HepG2 (cell line): ENCODE measurements around the gene WDR27. TPM values are rescaled to one million over a fixed set of nuclear protein-coding genes. Genes with fewer than 3 reads are reported as not detected.

Experiments used
- ATAC-seq: fragments of 200-7000 bp; cut with Tn5 transposase; 3 replicates; pipeline ENCODE4 v1.9.1; 2020; ENCODE audit warnings: mild to moderate bottlenecking, moderate library complexity
- BruUV-seq: library from RNA; stranded (reverse); fragments of 400-500 nt; replicated peaks from 2 replicates; lab custom pipeline; 2021; lab: Mats Ljungman, UMichigan
- CTCF ChIA-PET: fragments of 300-600 bp; formaldehyde crosslinking; extraction: SDS; loops from one replicate; lab custom pipeline; 2021; ENCODE audit warnings: low total read pairs, inconsistent platforms, low intra/inter-chr PET ratio; lab: Yijun Ruan, JAX
- POLR2A ChIA-PET: fragments of 350-600 bp; sonication (Branson Sonifier 250); formaldehyde crosslinking; loops from one replicate; lab custom pipeline; 2020; ENCODE audit warnings: antibody characterized with exemption, inconsistent platforms; lab: Yijun Ruan, JAX
- DNase-seq: peaks from one replicate; pipeline ENCODE4 v3.0.0-alpha.2; 2015; ENCODE audit warnings: low spot score
- FAIRE-seq: peaks from 3 replicates; lab custom pipeline; 2011; peaks lifted over from hg19 to GRCh38; lab: Jason Lieb, UNC
- H2AFZ ChIP-seq: one replicate; pipeline ENCODE4 v1.6.1; 2011; ENCODE audit warnings: low read length, inconsistent platforms
- H3K27ac ChIP-seq: fragments of 300-600 bp; 3 replicates; pipeline ENCODE4 v1.8.0; 2011; ENCODE audit warnings: mixed run types, mild to moderate bottlenecking, mixed read lengths, low read length, inconsistent platforms; ENCODE audit not compliant: insufficient read depth; ENCODE audit errors: extremely low read length
- H3K27me3 ChIP-seq, 2 experiments: fragments of 200-600 bp in 1 of 2; 2 replicates in 1 of 2; 3 replicates in 1 of 2; pipeline versions ENCODE4 v1.6.0 to v1.8.0; 2011; ENCODE audit warnings: low read length in 2 of 2, mild to moderate bottlenecking in 2 of 2, moderate library complexity in 2 of 2, inconsistent platforms in 1 of 2; ENCODE audit not compliant: insufficient read depth in 2 of 2, control insufficient read depth in 1 of 2
- H3K36me3 ChIP-seq, 2 experiments: fragments of 200-600 bp in 1 of 2; replicated peaks in 1 of 2; 2 replicates in 1 of 2; 3 replicates in 1 of 2; pipeline versions ENCODE4 v1.5.1 to v1.8.0; 2011; ENCODE audit warnings: low read length in 2 of 2, inconsistent platforms in 1 of 2; ENCODE audit not compliant: insufficient read depth in 2 of 2, control insufficient read depth in 1 of 2
- H3K4me1 ChIP-seq: 2 replicates; pipeline ENCODE4 v1.5.1; 2012; ENCODE audit warnings: low read length, inconsistent platforms; ENCODE audit not compliant: insufficient read depth
- H3K4me2 ChIP-seq: 2 replicates; pipeline ENCODE4 v1.6.0; 2011; ENCODE audit warnings: low read depth, low read length, inconsistent platforms
- H3K4me3 ChIP-seq, 3 experiments: fragments of 200-600 bp in 1 of 3; sonication (generic), shearing (Covaris generic) in 1 of 3; replicated peaks in 1 of 3; 2 replicates each; pipeline ENCODE4 v1.5.1; 2011 to 2016; ENCODE audit warnings: low read length in 3 of 3, inconsistent platforms in 2 of 3, low read depth in 2 of 3, mild to moderate bottlenecking in 2 of 3, control low read depth in 1 of 3, mixed read lengths in 1 of 3; ENCODE audit not compliant: insufficient read depth in 1 of 3
- H3K79me2 ChIP-seq: one replicate; pipeline ENCODE4 v1.6.1; 2011; ENCODE audit warnings: low read length, inconsistent platforms; ENCODE audit not compliant: insufficient read depth
- H3K9ac ChIP-seq: 2 replicates; pipeline ENCODE4 v1.6.0; 2011; ENCODE audit warnings: mild to moderate bottlenecking, low read depth, low read length, inconsistent platforms; ENCODE audit not compliant: insufficient read depth
- H3K9me3 ChIP-seq: 2 replicates; pipeline ENCODE4 v1.5.1; 2012; ENCODE audit warnings: mild to moderate bottlenecking, low read length
- H4K20me1 ChIP-seq: 2 replicates; pipeline ENCODE4 v1.6.0; 2011; ENCODE audit warnings: inconsistent platforms, mild to moderate bottlenecking, low read length, moderate library complexity; ENCODE audit not compliant: insufficient read depth
- TAF1 ChIP-seq: sonication (generic); formaldehyde crosslinking; IDR thresholded peaks from 2 replicates; pipeline ENCODE4 v1.4.0; 2020; ENCODE audit warnings: missing genetic modification reagents
- ZNF629 ChIP-seq: sonication (generic); formaldehyde crosslinking; conservative IDR thresholded peaks from 2 replicates; pipeline ENCODE4 v1.5.0; 2020; ENCODE audit warnings: missing genetic modification reagents
- ZNF709 ChIP-seq: sonication (generic); formaldehyde crosslinking; IDR thresholded peaks from 2 replicates; pipeline ENCODE4 v1.5.0; 2020; ENCODE audit warnings: mild to moderate bottlenecking, missing genetic modification reagents
- ZNF788 ChIP-seq: sonication (generic); formaldehyde crosslinking; IDR thresholded peaks from 2 replicates; pipeline ENCODE4 v1.5.0; 2020; ENCODE audit warnings: mild to moderate bottlenecking, missing genetic modification reagents, borderline replicate concordance
- WGBS: methylation state at CpG from one replicate; pipeline ENCODE4 v1.1.6; 2017; ENCODE audit warnings: low lambda C conversion rate; 5-methylcytosine and 5-hydroxymethylcytosine counted together
- in situ Hi-C: cut with HindIII; loops from 2 replicates; pipeline ENCODE4 v1.10.0; 2017; ENCODE audit warnings: low pct_unique_long_range_greater_than_20kb; ENCODE audit not compliant: extremely low pct_ligation_motif_present
- intact Hi-C: fragments of 100-400 bp; cut with micrococcal nuclease; formaldehyde crosslinking; loops from one replicate; pipeline ENCODE4 v1.10.0; 2022; ENCODE audit not compliant: unreplicated experiment
- polyA plus RNA-seq, 8 experiments: library from polyadenylated mRNA; depleted of rRNA in 3 of 8; stranded (reverse) in 7 of 8; unstranded in 1 of 8; fragments of >200 nt; fragmentation: Illumina TruSeq in 4 of 8; extraction: Trizol in 4 of 8; gene quantifications; 2 replicates each; pipeline versions ENCODE4 v1.2.1 to v1.2.3, GENCODE V29; 2011 to 2016; ENCODE audit warnings: low read depth in 4 of 8, missing spikeins in 1 of 8, mixed read lengths in 1 of 8; ENCODE audit not compliant: insufficient read depth in 1 of 8
- total RNA-seq, 5 experiments: library from RNA; depleted of rRNA; stranded (reverse); fragments of >200 nt; fragmentation: Illumina TruSeq; extraction: Trizol; gene quantifications; 2 replicates each; pipeline ENCODE4 v1.2.3, GENCODE V29; 2016; ENCODE audit warnings: low read depth in 1 of 5
- TF ChIP-seq, protein P1 (sequence below): IDR thresholded peaks from 2 replicates; pipeline ENCODE4 v1.6.1; 2018; ENCODE audit warnings: missing genetic modification reagents, mild to moderate bottlenecking, missing compliant biosample characterization
- TF ChIP-seq, protein P2 (sequence below): sonication (generic); formaldehyde crosslinking; IDR thresholded peaks from 2 replicates; pipeline ENCODE4 v1.4.0; 2020; ENCODE audit warnings: mild to moderate bottlenecking, missing genetic modification reagents
- TF ChIP-seq, protein P3 (sequence below): sonication (generic); formaldehyde crosslinking; IDR thresholded peaks from 2 replicates; pipeline ENCODE4 v1.9.0; 2021; ENCODE audit warnings: missing genetic modification reagents, borderline replicate concordance
- TF ChIP-seq, protein P4 (sequence below): sonication (generic); formaldehyde crosslinking; IDR thresholded peaks from 2 replicates; pipeline ENCODE4 v1.4.0; 2020; ENCODE audit warnings: mild to moderate bottlenecking, missing genetic modification reagents
- TF ChIP-seq, protein P5 (sequence below): sonication (generic); formaldehyde crosslinking; IDR thresholded peaks from 2 replicates; pipeline ENCODE4 v1.8.0; 2022; ENCODE audit warnings: low read depth, missing genetic modification reagents

The WDR27 gene
- total and polyA plus RNA-seq, 2 of the 13 experiments (the other 11 are each of a cell fraction or from before 2014, with no cell fraction given) = 34.1 to 80.3 TPM

DNA sequence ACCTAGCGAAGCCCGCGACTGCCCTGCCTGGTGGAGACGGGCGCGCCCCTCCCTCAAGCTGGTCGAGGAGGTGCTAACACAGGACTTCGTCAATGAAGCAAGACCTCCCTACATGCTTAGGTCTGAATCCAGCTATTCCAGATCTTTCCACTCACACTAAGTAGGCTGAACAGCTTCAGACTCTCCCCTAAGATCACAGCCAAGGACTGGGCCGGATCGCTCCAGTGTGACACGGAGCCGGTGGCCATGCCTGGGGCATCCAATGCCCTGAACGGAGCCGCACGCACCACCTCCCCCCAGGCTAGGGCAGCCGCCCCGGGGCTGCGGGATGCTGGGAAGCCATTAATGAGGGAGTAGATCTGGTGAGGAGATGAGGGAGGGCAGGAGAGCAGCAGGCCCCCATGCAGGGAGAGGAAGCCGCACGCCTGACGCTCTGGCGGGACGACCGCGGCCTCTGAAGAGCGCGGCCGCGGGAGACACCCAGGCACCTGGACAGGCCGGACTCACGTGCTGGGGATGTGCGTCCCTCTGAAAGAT, 200.0 kb downstream of the WDR27 start:
- FAIRE-seq (no peak), DNase-seq (no peak), ATAC-seq (no peak)
- Histone ChIP-seq H3K9ac (no peak overlapping the region), H3K36me3 (no peaks in the 10 kb centered on the region; a peak in 1 of 5 replicates), H3K9me3 (no peaks in the 10 kb centered on the region), H3K27ac (no peak overlapping the region), H3K4me2 (no peak overlapping the region), H3K4me3 (no peak overlapping the region), H3K27me3 (no peaks in the 10 kb centered on the region), H3K79me2 (no peaks in the 10 kb centered on the region), H2AFZ (no peak overlapping the region), H4K20me1 (no peaks in the 10 kb centered on the region), H3K4me1 (no peaks in the 10 kb centered on the region)
- intact Hi-C loops (no loop called here), in situ Hi-C loops (no loop called here)
- 96% methylated on average over 30 of the region's 32 CpGs for WGBS
- BruUV-seq = no TSS peak
- CTCF ChIA-PET = no interaction called here
- POLR2A ChIA-PET = no interaction called here
- TF ChIP-seq, protein P1, sequence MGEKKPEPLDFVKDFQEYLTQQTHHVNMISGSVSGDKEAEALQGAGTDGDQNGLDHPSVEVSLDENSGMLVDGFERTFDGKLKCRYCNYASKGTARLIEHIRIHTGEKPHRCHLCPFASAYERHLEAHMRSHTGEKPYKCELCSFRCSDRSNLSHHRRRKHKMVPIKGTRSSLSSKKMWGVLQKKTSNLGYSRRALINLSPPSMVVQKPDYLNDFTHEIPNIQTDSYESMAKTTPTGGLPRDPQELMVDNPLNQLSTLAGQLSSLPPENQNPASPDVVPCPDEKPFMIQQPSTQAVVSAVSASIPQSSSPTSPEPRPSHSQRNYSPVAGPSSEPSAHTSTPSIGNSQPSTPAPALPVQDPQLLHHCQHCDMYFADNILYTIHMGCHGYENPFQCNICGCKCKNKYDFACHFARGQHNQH (CRISPR knock-in tag) = no peak
- TF ChIP-seq, protein P2, sequence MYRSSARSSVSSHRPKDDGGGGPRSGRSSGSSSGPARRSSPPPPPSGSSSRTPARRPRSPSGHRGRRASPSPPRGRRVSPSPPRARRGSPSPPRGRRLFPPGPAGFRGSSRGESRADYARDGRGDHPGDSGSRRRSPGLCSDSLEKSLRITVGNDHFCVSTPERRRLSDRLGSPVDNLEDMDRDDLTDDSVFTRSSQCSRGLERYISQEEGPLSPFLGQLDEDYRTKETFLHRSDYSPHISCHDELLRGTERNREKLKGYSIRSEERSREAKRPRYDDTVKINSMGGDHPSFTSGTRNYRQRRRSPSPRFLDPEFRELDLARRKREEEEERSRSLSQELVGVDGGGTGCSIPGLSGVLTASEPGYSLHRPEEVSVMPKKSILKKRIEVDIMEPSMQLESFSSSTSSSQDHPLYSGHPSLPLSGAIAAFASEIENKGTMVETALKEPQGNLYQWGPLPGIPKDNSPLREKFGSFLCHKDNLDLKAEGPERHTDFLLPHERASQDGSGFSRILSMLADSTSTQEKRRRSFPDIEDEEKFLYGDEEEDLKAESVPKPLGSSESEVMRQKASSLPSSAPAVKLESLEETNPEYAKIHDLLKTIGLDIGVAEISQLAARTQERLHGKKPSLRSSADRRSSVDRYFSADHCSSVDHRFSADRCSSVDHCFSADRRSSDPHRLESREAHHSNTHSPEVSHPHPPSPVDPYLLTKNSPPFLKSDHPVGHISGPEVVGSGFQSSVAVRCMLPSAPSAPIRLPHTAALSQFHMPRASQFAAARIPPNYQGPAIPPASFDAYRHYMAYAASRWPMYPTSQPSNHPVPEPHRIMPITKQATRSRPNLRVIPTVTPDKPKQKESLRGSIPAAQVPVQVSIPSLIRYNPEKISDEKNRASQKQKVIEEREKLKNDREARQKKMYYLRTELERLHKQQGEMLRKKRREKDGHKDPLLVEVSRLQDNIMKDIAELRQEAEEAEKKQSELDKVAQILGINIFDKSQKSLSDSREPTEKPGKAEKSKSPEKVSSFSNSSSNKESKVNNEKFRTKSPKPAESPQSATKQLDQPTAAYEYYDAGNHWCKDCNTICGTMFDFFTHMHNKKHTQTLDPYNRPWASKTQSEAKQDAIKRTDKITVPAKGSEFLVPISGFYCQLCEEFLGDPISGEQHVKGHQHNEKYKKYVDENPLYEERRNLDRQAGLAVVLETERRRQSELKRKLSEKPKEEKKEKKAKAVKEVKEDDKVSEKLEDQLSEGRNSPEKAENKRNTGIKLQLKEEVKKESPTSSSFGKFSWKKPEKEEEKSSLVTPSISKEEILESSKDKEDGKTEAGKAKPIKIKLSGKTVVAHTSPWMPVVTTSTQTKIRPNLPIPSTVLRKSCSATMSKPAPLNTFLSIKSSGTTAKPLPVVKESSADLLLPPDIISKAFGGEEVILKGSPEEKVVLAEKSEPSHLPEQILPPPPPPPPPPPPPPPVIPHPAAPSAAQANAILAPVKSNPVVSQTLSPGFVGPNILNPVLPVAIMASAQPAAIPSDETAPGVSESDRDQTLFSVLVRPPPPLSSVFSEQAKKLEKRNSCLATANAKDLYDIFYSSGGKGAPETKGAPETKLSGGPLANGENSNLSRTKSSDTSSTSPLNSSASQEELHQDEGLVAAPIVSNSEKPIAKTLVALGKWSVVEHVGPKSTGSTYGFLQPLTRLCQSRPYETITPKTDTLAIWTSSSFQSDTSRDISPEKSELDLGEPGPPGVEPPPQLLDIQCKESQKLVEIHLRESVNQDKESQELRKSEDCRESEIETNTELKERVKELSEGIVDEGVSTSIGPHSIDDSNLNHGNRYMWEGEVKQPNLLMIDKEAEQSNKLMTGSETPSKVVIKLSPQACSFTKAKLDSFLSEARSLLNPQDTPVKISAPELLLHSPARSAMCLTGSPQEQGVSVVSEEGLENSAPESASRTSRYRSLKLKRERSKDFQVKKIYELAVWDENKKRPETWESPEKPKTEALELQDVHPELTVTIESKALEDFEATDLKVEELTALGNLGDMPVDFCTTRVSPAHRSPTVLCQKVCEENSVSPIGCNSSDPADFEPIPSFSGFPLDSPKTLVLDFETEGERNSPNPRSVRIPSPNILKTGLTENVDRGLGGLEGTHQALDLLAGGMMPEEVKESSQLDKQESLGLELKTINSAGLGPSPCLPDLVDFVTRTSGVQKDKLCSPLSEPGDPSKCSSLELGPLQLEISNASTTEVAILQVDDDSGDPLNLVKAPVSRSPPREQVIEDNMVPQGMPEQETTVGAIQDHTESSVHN = no peak
- TF ChIP-seq, protein P3, sequence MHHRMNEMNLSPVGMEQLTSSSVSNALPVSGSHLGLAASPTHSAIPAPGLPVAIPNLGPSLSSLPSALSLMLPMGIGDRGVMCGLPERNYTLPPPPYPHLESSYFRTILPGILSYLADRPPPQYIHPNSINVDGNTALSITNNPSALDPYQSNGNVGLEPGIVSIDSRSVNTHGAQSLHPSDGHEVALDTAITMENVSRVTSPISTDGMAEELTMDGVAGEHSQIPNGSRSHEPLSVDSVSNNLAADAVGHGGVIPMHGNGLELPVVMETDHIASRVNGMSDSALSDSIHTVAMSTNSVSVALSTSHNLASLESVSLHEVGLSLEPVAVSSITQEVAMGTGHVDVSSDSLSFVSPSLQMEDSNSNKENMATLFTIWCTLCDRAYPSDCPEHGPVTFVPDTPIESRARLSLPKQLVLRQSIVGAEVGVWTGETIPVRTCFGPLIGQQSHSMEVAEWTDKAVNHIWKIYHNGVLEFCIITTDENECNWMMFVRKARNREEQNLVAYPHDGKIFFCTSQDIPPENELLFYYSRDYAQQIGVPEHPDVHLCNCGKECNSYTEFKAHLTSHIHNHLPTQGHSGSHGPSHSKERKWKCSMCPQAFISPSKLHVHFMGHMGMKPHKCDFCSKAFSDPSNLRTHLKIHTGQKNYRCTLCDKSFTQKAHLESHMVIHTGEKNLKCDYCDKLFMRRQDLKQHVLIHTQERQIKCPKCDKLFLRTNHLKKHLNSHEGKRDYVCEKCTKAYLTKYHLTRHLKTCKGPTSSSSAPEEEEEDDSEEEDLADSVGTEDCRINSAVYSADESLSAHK (CRISPR knock-in tag) = no peak
- no peak for TF ChIP-seq ZNF788 (CRISPR knock-in tag)
- TF ChIP-seq, protein P4, sequence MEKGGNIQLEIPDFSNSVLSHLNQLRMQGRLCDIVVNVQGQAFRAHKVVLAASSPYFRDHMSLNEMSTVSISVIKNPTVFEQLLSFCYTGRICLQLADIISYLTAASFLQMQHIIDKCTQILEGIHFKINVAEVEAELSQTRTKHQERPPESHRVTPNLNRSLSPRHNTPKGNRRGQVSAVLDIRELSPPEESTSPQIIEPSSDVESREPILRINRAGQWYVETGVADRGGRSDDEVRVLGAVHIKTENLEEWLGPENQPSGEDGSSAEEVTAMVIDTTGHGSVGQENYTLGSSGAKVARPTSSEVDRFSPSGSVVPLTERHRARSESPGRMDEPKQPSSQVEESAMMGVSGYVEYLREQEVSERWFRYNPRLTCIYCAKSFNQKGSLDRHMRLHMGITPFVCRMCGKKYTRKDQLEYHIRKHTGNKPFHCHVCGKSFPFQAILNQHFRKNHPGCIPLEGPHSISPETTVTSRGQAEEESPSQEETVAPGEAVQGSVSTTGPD (CRISPR knock-in tag) = no peak
- TF ChIP-seq, protein P5, sequence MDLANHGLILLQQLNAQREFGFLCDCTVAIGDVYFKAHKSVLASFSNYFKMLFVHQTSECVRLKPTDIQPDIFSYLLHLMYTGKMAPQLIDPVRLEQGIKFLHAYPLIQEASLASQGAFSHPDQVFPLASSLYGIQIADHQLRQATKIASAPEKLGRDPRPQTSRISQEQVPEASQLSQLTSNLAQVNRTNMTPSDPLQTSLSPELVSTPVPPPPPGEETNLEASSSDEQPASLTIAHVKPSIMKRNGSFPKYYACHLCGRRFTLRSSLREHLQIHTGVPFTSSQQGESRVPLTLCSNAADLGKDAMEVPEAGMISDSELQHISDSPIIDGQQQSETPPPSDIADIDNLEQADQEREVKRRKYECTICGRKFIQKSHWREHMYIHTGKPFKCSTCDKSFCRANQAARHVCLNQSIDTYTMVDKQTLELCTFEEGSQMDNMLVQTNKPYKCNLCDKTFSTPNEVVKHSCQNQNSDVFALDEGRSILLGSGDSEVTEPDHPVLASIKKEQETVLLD (CRISPR knock-in tag) = no peak
- no peak for TF ChIP-seq TAF1 (CRISPR knock-in tag)
- no peak for TF ChIP-seq ZNF629 (CRISPR knock-in tag)
- TF ChIP-seq ZNF709 (CRISPR knock-in tag) = no peak
